Endothelial cell of umbilical vein (primary cell): Measurements from ENCODE around the gene NFX1. TPM values are rescaled to one million over a fixed set of nuclear protein-coding genes. Genes with fewer than 3 reads are reported as not detected.

Experiments used
- BruUV-seq: library from RNA; stranded (reverse); fragments of 400-500 nt; replicated peaks from 2 replicates; lab custom pipeline; 2021; lab: Mats Ljungman, UMichigan
- CTCF ChIA-PET: fragments of 300-600, 350-600 bp; sonication (Branson Sonifier 250); formaldehyde crosslinking; loops from one replicate; lab custom pipeline; 2021; ENCODE audit warnings: antibody characterized with exemption, inconsistent platforms; lab: Charles Lee
- POLR2A ChIA-PET: fragments of 300-600, 350-600 bp; sonication (Branson Sonifier 250); formaldehyde crosslinking; loops from one replicate; lab custom pipeline; 2021; ENCODE audit warnings: antibody characterized with exemption, inconsistent platforms; lab: Charles Lee
- DNase-seq: peaks from one replicate; pipeline ENCODE4 v3.0.0-alpha.2; 2011; ENCODE audit warnings: low read depth, low spot score
- FAIRE-seq: peaks from 2 replicates; lab custom pipeline; 2011; peaks lifted over from hg19 to GRCh38; lab: Jason Lieb, UNC
- H2AFZ ChIP-seq: 2 replicates; pipeline ENCODE4 v1.6.0; 2012; ENCODE audit warnings: low read depth, low read length, control low read depth, inconsistent platforms
- H3K27ac ChIP-seq: 2 replicates; pipeline ENCODE4 v1.5.1; 2011; ENCODE audit warnings: low read depth, mild to moderate bottlenecking, control low read depth, low read length, moderate library complexity; ENCODE audit not compliant: insufficient read depth
- H3K27me3 ChIP-seq, 2 experiments: 2 replicates each; pipeline versions ENCODE4 v1.6.0 to v1.6.1; 2011; ENCODE audit warnings: low read length in 2 of 2, mixed read lengths in 1 of 2; ENCODE audit not compliant: control insufficient read depth in 2 of 2, insufficient read depth in 2 of 2
- H3K36me3 ChIP-seq, 2 experiments: 2 replicates in 1 of 2; 3 replicates in 1 of 2; pipeline ENCODE4 v1.5.1; 2011; ENCODE audit warnings: low read length in 2 of 2, mild to moderate bottlenecking in 1 of 2, moderate library complexity in 1 of 2; ENCODE audit not compliant: control insufficient read depth in 2 of 2, insufficient read depth in 2 of 2; ENCODE audit errors: extremely low read depth in 1 of 2
- H3K4me1 ChIP-seq: 3 replicates; pipeline ENCODE4 v1.5.1; 2011; ENCODE audit warnings: mild to moderate bottlenecking, low read length; ENCODE audit not compliant: control insufficient read depth, insufficient read depth; ENCODE audit errors: extremely low read depth
- H3K4me2 ChIP-seq: 2 replicates; pipeline ENCODE4 v1.6.1; 2011; ENCODE audit warnings: low read length, control low read depth, mixed read lengths; ENCODE audit not compliant: insufficient read depth
- H3K4me3 ChIP-seq, 3 experiments: fragments of 200-600 bp in 1 of 3; sonication (generic), shearing (Covaris generic) in 1 of 3; replicated peaks in 1 of 3; 2 replicates each; pipeline ENCODE4 v1.5.1; 2011 to 2016; ENCODE audit warnings: control low read depth in 3 of 3, low read length in 3 of 3, mild to moderate bottlenecking in 2 of 3, inconsistent platforms in 1 of 3, low read depth in 1 of 3, moderate library complexity in 1 of 3; ENCODE audit not compliant: insufficient read depth in 1 of 3
- H3K79me2 ChIP-seq: 2 replicates; pipeline ENCODE4 v1.6.0; 2012; ENCODE audit warnings: low read length, inconsistent platforms; ENCODE audit not compliant: control insufficient read depth, insufficient read depth
- H3K9ac ChIP-seq: replicated peaks from 2 replicates; pipeline ENCODE3; 2011; ENCODE audit warnings: low read length, control low read depth; ENCODE audit not compliant: insufficient read depth; ENCODE audit errors: extremely low read depth
- H3K9me1 ChIP-seq: replicated peaks from 3 replicates; pipeline ENCODE4 v1.6.0; 2011; ENCODE audit warnings: mild to moderate bottlenecking, low read length; ENCODE audit not compliant: control insufficient read depth, insufficient read depth; ENCODE audit errors: extremely low read depth
- H3K9me3 ChIP-seq: replicated peaks from 2 replicates; pipeline ENCODE4 v1.5.1; 2012; ENCODE audit warnings: low read length, inconsistent platforms; ENCODE audit not compliant: control insufficient read depth, insufficient read depth
- H4K20me1 ChIP-seq: replicated peaks from 2 replicates; pipeline ENCODE3; 2011; ENCODE audit warnings: mild to moderate bottlenecking, low read length; ENCODE audit not compliant: control insufficient read depth, insufficient read depth; ENCODE audit errors: extremely low read depth
- CTCF ChIP-seq, 2 donors: IDR thresholded peaks; 1 replicate in 1 of 2; 2 replicates in 1 of 2; pipeline ENCODE4 v1.5.1; 2011; ENCODE audit warnings: low read length in 2 of 2, mild to moderate bottlenecking in 2 of 2, moderate library complexity in 2 of 2, control low read depth in 1 of 2, inconsistent platforms in 1 of 2, low read depth in 1 of 2; ENCODE audit not compliant: insufficient read depth in 1 of 2; ENCODE audit errors: extremely low read depth in 1 of 2
- EZH2 ChIP-seq: IDR thresholded peaks from 2 replicates; pipeline ENCODE4 v1.6.1; 2012; ENCODE audit warnings: borderline replicate concordance, low read depth, mild to moderate bottlenecking, moderate library complexity, low read length, inconsistent platforms; ENCODE audit not compliant: severe bottlenecking
- FOS ChIP-seq: IDR thresholded peaks from 2 replicates; pipeline ENCODE4 v1.6.1; 2011; ENCODE audit warnings: mild to moderate bottlenecking, low read length, moderate library complexity, borderline replicate concordance; ENCODE audit not compliant: insufficient read depth
- GATA2 ChIP-seq: IDR thresholded peaks from 2 replicates; pipeline ENCODE4 v1.7.0; 2011; ENCODE audit warnings: low read depth, mild to moderate bottlenecking, moderate library complexity, mixed read lengths, low read length; ENCODE audit not compliant: insufficient read length, insufficient read depth
- JUN ChIP-seq: IDR thresholded peaks from 2 replicates; pipeline ENCODE4 v1.6.1; 2011; ENCODE audit warnings: borderline replicate concordance, low read depth; ENCODE audit not compliant: insufficient read length, insufficient read depth
- MYC ChIP-seq: IDR thresholded peaks from one replicate; pipeline ENCODE4 v1.6.1; 2011; ENCODE audit warnings: mild to moderate bottlenecking, low read depth, low read length
- POLR2A ChIP-seq: IDR thresholded peaks from 2 replicates; pipeline ENCODE4 v1.6.1; 2012; ENCODE audit warnings: low read depth, mild to moderate bottlenecking, control low read depth, low read length
- POLR2AphosphoS5 ChIP-seq: IDR thresholded peaks from 2 replicates; pipeline ENCODE4 v1.6.1; 2012; ENCODE audit warnings: low read depth, mild to moderate bottlenecking, control low read depth, low read length, moderate library complexity; ENCODE audit not compliant: insufficient read depth
- dilution Hi-C: fragments of 300-500 bp; cut with MboI; formaldehyde crosslinking; loops from one replicate; pipeline ENCODE4 v1.15.0; 2019; ENCODE audit warnings: low sequenced_read_pairs; ENCODE audit not compliant: extremely low pct_ligation_motif_present
- intact Hi-C: fragments of 100-400 bp; cut with micrococcal nuclease; formaldehyde crosslinking; loops from one replicate; pipeline ENCODE4 v1.10.0; 2022
- polyA plus RNA-seq, 4 experiments: library from polyadenylated mRNA; depleted of rRNA in 3 of 4; stranded (reverse) in 3 of 4; unstranded in 1 of 4; fragments of >200 nt; gene quantifications; 2 replicates each; pipeline versions ENCODE4 v1.2.1 to v1.2.3, GENCODE V29; 2011 to 2012; ENCODE audit warnings: missing spikeins in 1 of 4
- total RNA-seq: library from RNA; stranded (reverse); gene quantifications from 2 replicates; pipeline ENCODE4 v1.2.3, GENCODE V29; 2021
- TF ChIP-seq, protein P1 (sequence below): IDR thresholded peaks from 2 replicates; pipeline ENCODE4 v1.6.1; 2011; ENCODE audit not compliant: insufficient read depth, insufficient read length

The NFX1 gene
- total and polyA plus RNA-seq, 2 donors (not counting 3 experiments of a cell fraction or from before 2014, with no cell fraction given): 19.3 to 21.7 TPM

GRCh38 chr9:33318781-33319180 lies 28.5 kb downstream of the NFX1 start:
- Histone ChIP-seq H3K9ac (no peak overlapping the region), H3K27ac (no peak overlapping the region), H4K20me1 (no peaks in the 10 kb centered on the region), H3K36me3 (peaks cover 14 to 18% of the 10 kb centered on the region in 2 experiments), H3K4me3 (no peak overlapping the region), H3K4me2 (no peak overlapping the region), H3K9me1 (no peaks in the 10 kb centered on the region), H3K27me3 (no peaks in the 10 kb centered on the region), H3K4me1 (peaks cover 22% of the 10 kb centered on the region), H3K79me2 (no peaks in the 10 kb centered on the region), H3K9me3 (no peaks in the 10 kb centered on the region), H2AFZ (no peak overlapping the region)
- intact Hi-C loops: no loop called here
- dilution Hi-C loops: no loop called here
- no TSS peak for BruUV-seq
- no peak for TF ChIP-seq GATA2
- no peak for TF ChIP-seq MYC
- no peak for TF ChIP-seq FOS
- TF ChIP-seq, protein P1, sequence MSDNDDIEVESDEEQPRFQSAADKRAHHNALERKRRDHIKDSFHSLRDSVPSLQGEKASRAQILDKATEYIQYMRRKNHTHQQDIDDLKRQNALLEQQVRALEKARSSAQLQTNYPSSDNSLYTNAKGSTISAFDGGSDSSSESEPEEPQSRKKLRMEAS: no peak
- TF ChIP-seq POLR2A: no peak
- no peak for TF ChIP-seq JUN
- no peak for TF ChIP-seq POLR2AphosphoS5
- no peak for TF ChIP-seq EZH2
- no peak for TF ChIP-seq CTCF (IDR thresholded peaks at IDR 0.05; ENCODE audit: extremely low read depth in 1 of 2, insufficient read depth in 1 of 2, low read depth in 1 of 2, low read length in 2 of 2)
- FAIRE-seq (no peak), DNase-seq (no peak)
- ChIA-PET CTCF (no interaction called here), POLR2A (no interaction called here)
